Measurements from ENCODE around the gene UROD. TPM values are rescaled to one million over a fixed set of nuclear protein-coding genes. Genes with fewer than 3 reads are reported as not detected.

The UROD gene
- total and polyA plus RNA-seq, 4 donors: 65.8 to 85.9 (median 77.0) TPM

DNA sequence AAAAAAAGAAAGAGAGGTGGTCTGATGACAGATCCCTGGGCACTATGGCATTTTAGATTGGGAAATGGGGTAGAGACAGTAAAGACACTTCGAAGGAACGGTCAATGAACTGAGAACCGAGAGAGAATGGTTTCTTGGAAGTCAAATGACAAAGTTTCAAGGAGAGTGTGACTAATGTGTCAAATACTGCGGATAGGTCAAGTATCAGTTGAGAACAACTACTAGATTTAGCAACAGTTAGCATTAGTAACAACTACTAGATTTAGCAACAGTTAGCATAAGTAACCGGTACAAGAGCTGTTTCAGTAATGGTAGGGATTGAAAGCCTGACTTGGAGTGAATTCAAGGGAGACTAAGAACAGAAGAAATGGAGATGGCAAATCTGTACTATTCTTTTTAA is 35.0 kb downstream of the UROD start:
- no peak overlapping the region for H3K4me3 ChIP-seq
- no peaks in the 10 kb centered on the region for H3K36me3 ChIP-seq (ENCODE audit: control insufficient read depth in 4 of 4, insufficient read depth in 4 of 4, low read length in 4 of 4)
- TF ChIP-seq, protein P1, sequence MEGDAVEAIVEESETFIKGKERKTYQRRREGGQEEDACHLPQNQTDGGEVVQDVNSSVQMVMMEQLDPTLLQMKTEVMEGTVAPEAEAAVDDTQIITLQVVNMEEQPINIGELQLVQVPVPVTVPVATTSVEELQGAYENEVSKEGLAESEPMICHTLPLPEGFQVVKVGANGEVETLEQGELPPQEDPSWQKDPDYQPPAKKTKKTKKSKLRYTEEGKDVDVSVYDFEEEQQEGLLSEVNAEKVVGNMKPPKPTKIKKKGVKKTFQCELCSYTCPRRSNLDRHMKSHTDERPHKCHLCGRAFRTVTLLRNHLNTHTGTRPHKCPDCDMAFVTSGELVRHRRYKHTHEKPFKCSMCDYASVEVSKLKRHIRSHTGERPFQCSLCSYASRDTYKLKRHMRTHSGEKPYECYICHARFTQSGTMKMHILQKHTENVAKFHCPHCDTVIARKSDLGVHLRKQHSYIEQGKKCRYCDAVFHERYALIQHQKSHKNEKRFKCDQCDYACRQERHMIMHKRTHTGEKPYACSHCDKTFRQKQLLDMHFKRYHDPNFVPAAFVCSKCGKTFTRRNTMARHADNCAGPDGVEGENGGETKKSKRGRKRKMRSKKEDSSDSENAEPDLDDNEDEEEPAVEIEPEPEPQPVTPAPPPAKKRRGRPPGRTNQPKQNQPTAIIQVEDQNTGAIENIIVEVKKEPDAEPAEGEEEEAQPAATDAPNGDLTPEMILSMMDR (IDR thresholded peaks at IDR 0.05; ENCODE audit: control extremely low read depth, extremely low read depth): no peak
- H3K4me1 ChIP-seq (ENCODE audit: control insufficient read depth in 5 of 5, insufficient read depth in 5 of 5, low read length in 5 of 5): peaks cover 0 to 4% (median 0%) of the 10 kb centered on the region in 5 donors
- ATAC-seq (ENCODE audit: insufficient read depth, low FRiP score): peak; percentile 34
- H3K9ac ChIP-seq (ENCODE audit: insufficient read depth in 1 of 2, low read length in 2 of 2): no peak overlapping the region
- WGBS, 2 donors: 73 to 94% methylated on average over 5 of the region's 5 CpGs
- H3K27ac ChIP-seq (ENCODE audit: low read depth in 1 of 2, low read length in 1 of 2): no peak overlapping the region
- no peak for DNase-seq
- no peaks in the 10 kb centered on the region for H3K9me3 ChIP-seq (ENCODE audit: control insufficient read depth in 4 of 4, insufficient read depth in 3 of 4, low read length in 3 of 4)
- no peaks in the 10 kb centered on the region for H3K27me3 ChIP-seq (ENCODE audit: control insufficient read depth in 3 of 3, insufficient read depth in 3 of 3, low read length in 2 of 3)

DNA sequence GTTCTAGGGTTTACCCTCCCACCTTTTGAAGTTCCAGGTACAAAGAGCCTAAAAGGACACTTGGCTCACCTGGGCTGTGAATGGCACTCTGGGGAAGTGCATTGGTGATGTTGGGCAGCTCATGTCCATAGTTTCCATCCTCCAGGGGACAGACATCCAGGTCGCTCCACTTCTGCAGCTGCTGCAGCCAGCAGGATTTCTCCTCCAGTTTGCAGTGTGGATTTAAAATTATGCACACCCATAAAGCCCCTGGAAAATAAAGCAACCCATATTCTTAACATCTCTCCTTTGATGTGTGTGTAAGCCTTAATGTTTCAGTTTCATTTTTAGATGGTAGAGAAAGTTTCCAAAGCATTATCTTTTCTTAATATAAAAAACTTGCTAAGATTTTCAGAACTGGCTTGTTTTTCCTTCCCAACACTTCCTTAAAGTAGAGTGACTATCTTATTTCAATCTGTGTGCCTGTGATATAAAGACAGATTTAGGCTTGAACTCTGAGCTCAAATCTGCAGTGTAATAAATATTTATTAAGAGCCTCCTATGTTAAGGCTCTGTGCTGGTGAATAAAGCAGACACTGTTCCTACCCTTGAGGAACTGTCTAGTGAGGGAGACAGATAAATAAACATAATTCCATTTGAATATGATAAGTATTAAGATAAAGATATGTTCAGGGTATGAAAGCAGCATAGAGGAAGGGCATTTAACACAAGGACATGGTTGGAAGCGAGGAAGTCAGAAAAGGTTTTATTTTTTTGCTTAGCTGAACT is 39.1 kb downstream of the UROD start:
- H3K9me3 ChIP-seq (ENCODE audit: control insufficient read depth in 4 of 4, insufficient read depth in 3 of 4, low read length in 3 of 4): no peaks in the 10 kb centered on the region
- H3K27ac ChIP-seq (ENCODE audit: low read depth in 1 of 2, low read length in 1 of 2): no peak overlapping the region

DNA sequence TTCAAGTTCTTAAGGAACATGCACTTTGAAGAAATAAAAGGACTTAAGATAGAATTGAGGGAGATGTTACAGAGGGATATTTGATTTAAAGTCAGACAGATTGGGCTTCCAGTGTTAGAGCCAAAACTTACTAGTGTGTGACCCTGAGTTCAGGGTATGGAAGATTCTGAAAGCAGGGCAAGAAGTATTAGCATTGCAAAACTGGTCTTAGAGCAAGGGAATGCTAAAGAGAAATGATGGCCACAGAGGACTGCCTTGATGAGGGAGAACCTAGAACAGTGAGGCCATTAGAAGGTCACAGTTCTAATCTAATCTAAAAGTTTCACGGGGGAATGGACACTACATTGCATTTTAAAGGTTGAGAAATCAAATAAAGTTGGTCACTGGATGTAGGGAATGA is 45.5 kb downstream of the UROD start:
- H3K27me3 ChIP-seq (ENCODE audit: control insufficient read depth in 3 of 3, insufficient read depth in 3 of 3, low read length in 2 of 3): no peaks in the 10 kb centered on the region
- H3K36me3 ChIP-seq (ENCODE audit: control insufficient read depth in 4 of 4, insufficient read depth in 4 of 4, low read length in 4 of 4): peaks cover 0 to 1% (median 0%) of the 10 kb centered on the region in 4 donors
- H3K9me3 ChIP-seq (ENCODE audit: control insufficient read depth in 4 of 4, insufficient read depth in 3 of 4, low read length in 3 of 4): no peaks in the 10 kb centered on the region
- WGBS, 2 donors: 89 to 100% methylated on average over 1 of the region's 1 CpG
- TF ChIP-seq, protein P1 (IDR thresholded peaks at IDR 0.05; ENCODE audit: control extremely low read depth, extremely low read depth): no peak
- no peak for ATAC-seq (ENCODE audit: insufficient read depth, low FRiP score)
- H3K27ac ChIP-seq (ENCODE audit: low read depth in 1 of 2, low read length in 1 of 2): no peak overlapping the region
- H3K9ac ChIP-seq (ENCODE audit: insufficient read depth in 1 of 2, low read length in 2 of 2): no peak overlapping the region
- H3K4me1 ChIP-seq (ENCODE audit: control insufficient read depth in 5 of 5, insufficient read depth in 5 of 5, low read length in 5 of 5): peaks cover 0 to 1% (median 0%) of the 10 kb centered on the region in 5 donors
- no peak for DNase-seq
- no peak overlapping the region for H3K4me3 ChIP-seq

More for the DNA sequence above, 39.1 kb downstream of the UROD start:
- no peaks in the 10 kb centered on the region for H3K36me3 ChIP-seq (ENCODE audit: control insufficient read depth in 4 of 4, insufficient read depth in 4 of 4, low read length in 4 of 4)
- no peak overlapping the region for H3K9ac ChIP-seq (ENCODE audit: insufficient read depth in 1 of 2, low read length in 2 of 2)
- TF ChIP-seq, protein P1 (IDR thresholded peaks at IDR 0.05; ENCODE audit: control extremely low read depth, extremely low read depth): no peak
- WGBS, 2 donors: 51 to 69% methylated on average over 2 of the region's 2 CpGs
- H3K4me3 ChIP-seq: no peak overlapping the region
- peaks cover 0 to 4% (median 0%) of the 10 kb centered on the region in 5 donors for H3K4me1 ChIP-seq (ENCODE audit: control insufficient read depth in 5 of 5, insufficient read depth in 5 of 5, low read length in 5 of 5)
- ATAC-seq (ENCODE audit: insufficient read depth, low FRiP score) (no peak), DNase-seq (peak in 2 of 3 donors; percentile 11 to 35)
- no peaks in the 10 kb centered on the region for H3K27me3 ChIP-seq (ENCODE audit: control insufficient read depth in 3 of 3, insufficient read depth in 3 of 3, low read length in 2 of 3)

All from lung (tissue), 12 donors.